ENCODE measurements around the gene SRC. TPM values are rescaled to one million over a fixed set of nuclear protein-coding genes. Genes with fewer than 3 reads are reported as not detected.

Gene SRC
- total RNA-seq, 5 donors from 2014 or later (not counting 1 experiment from before 2014, with no cell fraction given) = 1.4 to 4.5 (median 2.0) TPM

DNA sequence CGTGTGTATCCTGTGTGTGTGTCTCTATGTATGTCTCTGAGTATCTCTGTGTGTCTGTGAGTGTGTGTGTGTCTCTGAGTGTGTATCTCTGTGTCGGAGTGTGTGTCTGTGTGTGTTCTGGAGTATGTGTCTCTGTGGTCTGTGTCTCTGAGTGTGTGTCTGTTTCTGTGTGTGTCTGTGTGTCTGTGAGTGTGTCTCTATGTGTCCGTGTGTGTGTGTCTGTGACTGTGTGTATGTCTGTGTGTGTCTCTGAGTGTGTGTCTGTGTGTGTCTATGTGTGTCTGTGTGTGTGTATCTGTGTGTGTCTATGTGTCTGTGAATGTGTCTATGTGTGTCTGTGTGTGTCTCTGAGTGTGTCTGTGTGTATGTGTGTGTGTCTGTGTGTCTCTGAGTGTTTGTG, 73.4 kb downstream of the SRC start:
- H3K27me3 ChIP-seq (replicated peaks in 1 of 2; ENCODE audit: control insufficient read depth in 2 of 2, extremely low read depth in 1 of 2, insufficient read depth in 2 of 2, low read length in 1 of 2) = peaks cover 0 to 57% of the 10 kb centered on the region in 2 experiments
- Mint-ChIP-seq H3K4me1 (no peaks in the 10 kb centered on the region), H3K4me3 (no peak overlapping the region), H3K27me3 (peaks cover 24 to 27% of the 10 kb centered on the region in 2 donors), H3K27ac (no peak overlapping the region), H3K9me3 (no peaks in the 10 kb centered on the region), H3K36me3 (no peaks in the 10 kb centered on the region)
- ChIA-PET CTCF (no interaction called here), POLR2A (no interaction called here)
- H3K27ac ChIP-seq (ENCODE audit: low read length) = no peak overlapping the region
- ATAC-seq (replicated peaks in 1 of 4) (no peak), DNase-seq (no peak)
- no peaks in the 10 kb centered on the region for H3K36me3 ChIP-seq (ENCODE audit: control insufficient read depth in 2 of 2, extremely low read depth in 1 of 2, insufficient read depth in 1 of 2, low read length in 1 of 2)
- no peaks in the 10 kb centered on the region for H3K4me1 ChIP-seq (ENCODE audit: control insufficient read depth in 1 of 2, extremely low read depth in 1 of 2, insufficient read depth in 2 of 2, low read length in 2 of 2)
- WGBS (ENCODE audit: insufficient coverage) = 92% methylated on average over 2 of the region's 3 CpGs
- no peak overlapping the region for H3K4me3 ChIP-seq (ENCODE audit: control insufficient read depth in 1 of 2, extremely low read depth in 1 of 2, low read length in 1 of 2)
- no peaks in the 10 kb centered on the region for H3K9me3 ChIP-seq

DNA sequence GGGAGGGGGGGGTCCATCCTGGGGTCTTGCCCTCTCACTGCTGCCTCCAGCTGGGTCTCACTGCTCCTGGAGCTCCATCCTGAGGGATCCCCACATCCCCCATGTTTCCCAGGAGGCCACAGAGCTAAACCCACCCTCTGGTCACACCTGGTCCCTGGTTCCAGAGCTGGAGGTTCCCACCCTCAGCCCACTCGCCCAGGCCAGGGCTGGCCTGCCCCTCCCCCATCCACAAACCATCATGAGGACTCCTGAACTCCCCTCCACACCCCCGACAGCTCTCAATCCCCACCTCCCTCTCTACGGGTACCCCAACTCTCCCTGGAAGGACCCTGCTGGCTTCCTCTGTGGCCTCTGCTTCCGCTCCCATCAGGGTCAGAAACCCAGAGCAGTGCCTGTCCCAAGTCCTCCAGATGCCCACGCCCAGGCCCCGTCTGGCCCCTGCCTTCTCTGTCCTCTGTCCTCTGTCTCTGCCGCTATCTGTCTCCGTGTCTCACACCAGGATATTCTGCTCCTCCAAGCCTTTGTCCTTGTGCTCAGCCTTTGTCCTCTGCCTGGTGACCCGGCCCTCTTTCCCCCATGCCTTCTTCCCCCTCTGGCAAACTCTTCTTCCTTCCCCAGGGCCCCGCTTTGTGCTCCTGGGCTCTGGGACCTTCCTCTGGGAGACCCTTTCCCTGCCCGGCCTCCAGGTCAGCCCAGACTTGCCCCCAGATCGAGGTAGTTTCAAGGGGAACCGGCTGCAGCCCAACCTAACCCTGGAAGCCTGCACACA, 74.0 kb downstream of the SRC start:
- ChIA-PET POLR2A (no interaction called here), CTCF (no interaction called here)
- peaks cover 0 to 62% of the 10 kb centered on the region in 2 experiments for H3K27me3 ChIP-seq (replicated peaks in 1 of 2; ENCODE audit: control insufficient read depth in 2 of 2, extremely low read depth in 1 of 2, insufficient read depth in 2 of 2, low read length in 1 of 2)
- H3K4me1 ChIP-seq (ENCODE audit: control insufficient read depth in 1 of 2, extremely low read depth in 1 of 2, insufficient read depth in 2 of 2, low read length in 2 of 2) = no peaks in the 10 kb centered on the region
- ATAC-seq (replicated peaks in 1 of 4) (no peak), DNase-seq (no peak)
- Mint-ChIP-seq H3K4me3 (no peak overlapping the region), H3K27me3 (peaks cover 29 to 34% of the 10 kb centered on the region in 2 donors), H3K27ac (no peak overlapping the region), H3K4me1 (no peaks in the 10 kb centered on the region), H3K9me3 (no peaks in the 10 kb centered on the region), H3K36me3 (no peaks in the 10 kb centered on the region)
- H3K27ac ChIP-seq (ENCODE audit: low read length) = no peak overlapping the region
- 92% methylated on average over 12 of the region's 13 CpGs for WGBS (ENCODE audit: insufficient coverage)
- no peak overlapping the region for H3K4me3 ChIP-seq (ENCODE audit: control insufficient read depth in 1 of 2, extremely low read depth in 1 of 2, low read length in 1 of 2)
- H3K36me3 ChIP-seq (ENCODE audit: control insufficient read depth in 2 of 2, extremely low read depth in 1 of 2, insufficient read depth in 1 of 2, low read length in 1 of 2) = no peaks in the 10 kb centered on the region
- no peaks in the 10 kb centered on the region for H3K9me3 ChIP-seq

DNA sequence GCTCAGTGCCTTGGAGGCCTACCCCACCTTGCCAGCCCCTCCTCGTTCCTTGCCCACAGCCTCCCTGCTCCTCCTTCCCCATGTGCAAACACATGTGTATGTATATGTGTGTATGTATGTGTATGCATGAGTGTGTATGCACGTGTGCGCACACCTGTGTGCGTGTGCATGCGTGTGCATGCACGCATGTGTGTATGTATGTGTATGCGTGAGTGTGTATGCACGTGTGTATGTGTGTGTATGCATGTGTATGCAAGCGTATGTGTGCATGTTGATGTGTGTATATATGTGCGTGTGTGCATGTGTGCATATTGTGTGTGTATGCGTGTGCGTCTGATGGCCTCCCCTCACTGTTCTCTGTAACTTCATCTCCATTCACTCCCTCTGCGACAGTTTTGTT, 74.7 kb downstream of the SRC start:
- 87% methylated on average over 8 of the region's 13 CpGs for WGBS (ENCODE audit: insufficient coverage)
- Histone ChIP-seq H3K9me3 (no peaks in the 10 kb centered on the region), H3K36me3 (ENCODE audit: control insufficient read depth in 2 of 2, extremely low read depth in 1 of 2, insufficient read depth in 1 of 2, low read length in 1 of 2) (no peaks in the 10 kb centered on the region), H3K27ac (ENCODE audit: low read length) (no peak overlapping the region), H3K27me3 (replicated peaks in 1 of 2; ENCODE audit: control insufficient read depth in 2 of 2, extremely low read depth in 1 of 2, insufficient read depth in 2 of 2, low read length in 1 of 2) (peaks cover 0 to 65% of the 10 kb centered on the region in 2 experiments), H3K4me3 (ENCODE audit: control insufficient read depth in 1 of 2, extremely low read depth in 1 of 2, low read length in 1 of 2) (no peak overlapping the region), H3K4me1 (ENCODE audit: control insufficient read depth in 1 of 2, extremely low read depth in 1 of 2, insufficient read depth in 2 of 2, low read length in 2 of 2) (no peaks in the 10 kb centered on the region)
- CTCF ChIA-PET = no interaction called here
- H3K27me3 Mint-ChIP-seq = peaks cover 34 to 39% of the 10 kb centered on the region in 2 donors
- no peaks in the 10 kb centered on the region for H3K36me3 Mint-ChIP-seq
- H3K27ac Mint-ChIP-seq = no peak overlapping the region
- no peak overlapping the region for H3K4me3 Mint-ChIP-seq
- no peak for ATAC-seq (replicated peaks in 1 of 4)
- POLR2A ChIA-PET = no interaction called here
- no peak for DNase-seq
- no peaks in the 10 kb centered on the region for H3K4me1 Mint-ChIP-seq
- no peaks in the 10 kb centered on the region for H3K9me3 Mint-ChIP-seq

DNA sequence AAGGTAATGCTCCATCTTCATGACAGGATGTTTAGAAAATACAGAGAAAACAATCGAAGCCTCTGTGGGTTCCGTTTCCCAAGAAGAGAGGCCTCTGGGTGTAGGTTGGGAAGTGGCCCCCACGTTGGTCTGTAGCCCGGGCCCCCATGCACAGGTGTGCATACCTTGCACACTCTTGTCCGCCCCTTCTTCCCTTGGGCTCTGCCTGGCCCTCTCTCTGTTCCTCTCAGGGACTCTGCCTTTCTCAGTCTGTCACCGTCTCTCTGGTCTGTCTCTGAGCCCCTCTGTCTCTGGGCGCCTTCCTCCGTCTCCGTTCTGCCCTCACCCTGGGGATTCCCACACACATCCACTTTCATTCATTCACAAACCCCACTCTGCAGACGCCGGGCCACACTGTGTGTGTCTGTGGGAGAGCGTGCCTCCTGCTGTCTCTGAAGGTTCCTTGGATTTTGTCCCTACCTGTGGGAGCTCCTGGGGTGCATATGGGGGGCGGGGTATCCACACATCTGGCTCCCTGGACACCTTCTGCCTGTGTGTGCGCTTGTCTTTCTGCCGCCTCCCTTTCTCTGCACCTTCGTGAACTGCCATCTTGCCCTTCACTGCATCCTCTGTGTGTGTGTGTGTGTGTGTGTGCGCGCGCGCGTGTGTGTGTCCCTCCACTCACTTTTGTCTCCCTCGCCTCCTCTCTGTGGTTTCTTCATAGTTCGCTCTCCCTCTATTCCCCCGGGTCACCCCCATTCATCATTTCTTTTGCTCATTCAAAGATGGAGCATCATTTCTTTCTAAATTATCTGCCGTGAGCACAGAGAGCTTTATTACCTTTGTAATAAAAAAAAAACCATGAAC, 75.3 kb downstream of the SRC start:
- ChIA-PET CTCF (no interaction called here), POLR2A (interaction anchor here in 1 of 2 donors (0.7 kb wide), 1 partner anchor 447 kb away, joined by 3 read pairs; no protein-coding TSS in a partner anchor)
- Histone ChIP-seq H3K4me3 (ENCODE audit: control insufficient read depth in 1 of 2, extremely low read depth in 1 of 2, low read length in 1 of 2) (no peak overlapping the region), H3K4me1 (ENCODE audit: control insufficient read depth in 1 of 2, extremely low read depth in 1 of 2, insufficient read depth in 2 of 2, low read length in 2 of 2) (no peaks in the 10 kb centered on the region), H3K27ac (ENCODE audit: low read length) (no peak overlapping the region), H3K36me3 (ENCODE audit: control insufficient read depth in 2 of 2, extremely low read depth in 1 of 2, insufficient read depth in 1 of 2, low read length in 1 of 2) (no peaks in the 10 kb centered on the region), H3K9me3 (no peaks in the 10 kb centered on the region), H3K27me3 (replicated peaks in 1 of 2; ENCODE audit: control insufficient read depth in 2 of 2, extremely low read depth in 1 of 2, insufficient read depth in 2 of 2, low read length in 1 of 2) (peaks cover 0 to 61% of the 10 kb centered on the region in 2 experiments)
- Mint-ChIP-seq H3K36me3 (no peaks in the 10 kb centered on the region), H3K27me3 (peaks cover 34 to 39% of the 10 kb centered on the region in 2 donors), H3K27ac (no peak overlapping the region), H3K4me3 (no peak overlapping the region), H3K4me1 (no peaks in the 10 kb centered on the region), H3K9me3 (no peaks in the 10 kb centered on the region)
- WGBS (ENCODE audit: insufficient coverage) = 89% methylated on average over 5 of the region's 25 CpGs
- ATAC-seq (replicated peaks in 1 of 4) (no peak), DNase-seq (no peak)

DNA sequence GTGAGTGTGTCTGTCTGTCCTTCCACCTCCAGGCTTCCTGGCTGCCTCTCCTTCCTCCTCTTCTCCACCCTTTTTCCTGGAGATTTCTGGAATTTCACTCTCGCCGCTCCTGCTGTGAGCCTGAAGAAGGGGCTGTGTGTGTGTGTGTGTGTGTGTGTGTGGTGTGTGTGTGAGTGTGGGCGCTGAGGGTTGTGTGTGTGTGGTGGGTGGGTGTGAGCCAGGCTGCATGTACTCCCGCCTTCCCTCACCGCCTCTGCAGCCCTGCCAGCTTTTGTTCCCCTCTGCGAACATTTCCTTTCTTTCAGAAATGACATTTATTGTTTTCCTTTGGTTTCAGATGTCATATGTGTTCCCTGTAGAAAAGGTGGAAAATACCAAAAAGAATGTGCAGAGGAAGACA, 76.0 kb downstream of the SRC start:
- Histone ChIP-seq H3K4me1 (ENCODE audit: control insufficient read depth in 1 of 2, extremely low read depth in 1 of 2, insufficient read depth in 2 of 2, low read length in 2 of 2) (no peaks in the 10 kb centered on the region), H3K36me3 (ENCODE audit: control insufficient read depth in 2 of 2, extremely low read depth in 1 of 2, insufficient read depth in 1 of 2, low read length in 1 of 2) (no peaks in the 10 kb centered on the region), H3K27ac (ENCODE audit: low read length) (no peak overlapping the region), H3K27me3 (replicated peaks in 1 of 2; ENCODE audit: control insufficient read depth in 2 of 2, extremely low read depth in 1 of 2, insufficient read depth in 2 of 2, low read length in 1 of 2) (peaks cover 0 to 64% of the 10 kb centered on the region in 2 experiments), H3K9me3 (no peaks in the 10 kb centered on the region), H3K4me3 (ENCODE audit: control insufficient read depth in 1 of 2, extremely low read depth in 1 of 2, low read length in 1 of 2) (no peak overlapping the region)
- no CpG with 5 or more reads among the region's 6 CpGs for WGBS (ENCODE audit: insufficient coverage)
- Mint-ChIP-seq H3K27me3 (peaks cover 34 to 39% of the 10 kb centered on the region in 2 donors), H3K4me3 (no peak overlapping the region), H3K4me1 (no peaks in the 10 kb centered on the region), H3K27ac (no peak overlapping the region), H3K36me3 (no peaks in the 10 kb centered on the region), H3K9me3 (no peaks in the 10 kb centered on the region)
- ATAC-seq (replicated peaks in 1 of 4) (no peak), DNase-seq (no peak)
- CTCF ChIA-PET = no interaction called here
- POLR2A ChIA-PET = interaction anchor here in 1 of 2 donors (0.7 kb wide), 1 partner anchor 448 kb away, joined by 3 read pairs; no protein-coding TSS in a partner anchor

DNA sequence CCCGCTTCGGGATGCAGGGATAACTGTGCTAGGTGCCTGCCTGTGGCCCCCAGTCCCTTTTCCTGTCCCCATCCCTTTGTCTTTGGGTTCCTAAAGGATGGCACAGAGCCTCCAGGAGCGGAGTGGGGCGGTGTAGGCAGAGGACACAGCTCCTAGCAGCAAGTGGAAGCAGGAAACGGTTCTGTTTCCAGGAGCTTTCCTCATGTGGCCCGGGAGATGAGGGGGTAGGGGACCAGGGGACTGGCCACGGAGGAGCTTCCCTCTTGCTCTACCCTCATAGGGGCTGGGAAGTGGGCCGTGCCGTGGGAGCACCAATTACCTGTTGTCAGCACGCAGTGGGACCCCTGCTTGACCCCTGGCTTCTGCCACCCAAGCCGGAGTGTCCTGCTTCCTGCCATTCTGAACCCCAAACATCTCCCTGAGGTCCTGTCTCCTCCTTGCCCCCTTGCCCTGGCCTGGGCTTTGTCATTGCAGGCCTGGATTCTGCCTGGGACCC, 76.9 kb downstream of the SRC start:
- no peak for ATAC-seq (replicated peaks in 1 of 4)
- no peaks in the 10 kb centered on the region for H3K36me3 ChIP-seq (ENCODE audit: control insufficient read depth in 2 of 2, extremely low read depth in 1 of 2, insufficient read depth in 1 of 2, low read length in 1 of 2)
- no peaks in the 10 kb centered on the region for H3K4me1 ChIP-seq (ENCODE audit: control insufficient read depth in 1 of 2, extremely low read depth in 1 of 2, insufficient read depth in 2 of 2, low read length in 2 of 2)
- H3K4me3 ChIP-seq (ENCODE audit: control insufficient read depth in 1 of 2, extremely low read depth in 1 of 2, low read length in 1 of 2) = no peak overlapping the region
- no peak overlapping the region for H3K4me3 Mint-ChIP-seq
- peaks cover 32 to 39% of the 10 kb centered on the region in 2 donors for H3K27me3 Mint-ChIP-seq
- no peaks in the 10 kb centered on the region for H3K36me3 Mint-ChIP-seq
- H3K4me1 Mint-ChIP-seq = no peaks in the 10 kb centered on the region
- 69% methylated on average over 7 of the region's 11 CpGs for WGBS (ENCODE audit: insufficient coverage)
- H3K9me3 ChIP-seq = no peaks in the 10 kb centered on the region
- no peaks in the 10 kb centered on the region for H3K9me3 Mint-ChIP-seq
- no peak overlapping the region for H3K27ac Mint-ChIP-seq
- peaks cover 0 to 64% of the 10 kb centered on the region in 2 experiments for H3K27me3 ChIP-seq (replicated peaks in 1 of 2; ENCODE audit: control insufficient read depth in 2 of 2, extremely low read depth in 1 of 2, insufficient read depth in 2 of 2, low read length in 1 of 2)
- ChIA-PET POLR2A (no interaction called here), CTCF (no interaction called here)
- no peak overlapping the region for H3K27ac ChIP-seq (ENCODE audit: low read length)
- no peak for DNase-seq
